ENCODE results near the gene APLNR. TPM values are rescaled to one million over a fixed set of nuclear protein-coding genes. Genes with fewer than 3 reads are reported as not detected.

APLNR gene
- total and polyA plus RNA-seq, 10 of the 15 experiments (the other 5 are each of a cell fraction or from before 2014, with no cell fraction given) = 0.11 TPM; not detected in 9

DNA sequence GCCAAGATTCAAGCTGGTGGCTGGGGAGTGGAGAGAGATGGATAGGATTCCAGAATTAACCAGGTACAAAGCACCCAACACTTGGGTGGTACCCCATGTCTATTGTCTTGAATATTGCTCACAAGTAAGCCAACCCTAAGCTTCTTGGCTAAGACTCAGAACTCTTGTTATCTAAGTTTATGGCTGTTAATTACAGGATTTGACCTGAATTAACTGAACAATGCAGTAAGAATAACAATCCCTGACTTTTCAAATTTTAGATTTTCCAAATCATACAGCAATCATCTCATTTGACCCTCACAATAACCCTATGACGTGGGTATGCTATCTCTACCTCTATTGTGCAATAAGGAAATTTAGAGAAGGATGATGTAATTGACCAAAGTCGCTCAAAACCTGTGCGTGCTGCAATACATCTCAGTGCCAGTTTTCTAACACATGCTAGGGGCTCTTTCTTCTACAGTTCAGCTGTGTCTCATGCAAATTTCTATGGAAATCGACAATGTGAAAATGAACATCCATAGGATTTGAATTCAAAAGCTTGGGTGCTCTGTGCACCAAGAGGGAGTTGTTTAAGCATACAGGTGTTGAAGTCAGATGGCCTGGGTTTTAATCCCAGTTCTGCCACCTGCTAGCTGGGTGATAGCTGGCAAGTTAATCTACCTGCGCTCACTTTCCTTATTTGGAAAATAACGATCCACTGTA is 40.1 kb upstream of the APLNR start:
- SMC1A ChIA-PET (ENCODE audit: uncharacterized antibody, unreplicated experiment) = interaction anchor here (0.8 to 1.4 kb wide), 3 partner anchors 28 to 436 kb away, joined by 3 read pairs; no protein-coding TSS in a partner anchor
- Histone ChIP-seq H4K20me1 (ENCODE audit: control insufficient read depth, insufficient read depth) (no peaks in the 10 kb centered on the region), H3K27me3 (replicated peaks in 1 of 2; ENCODE audit: control insufficient read depth in 2 of 2, insufficient read depth in 2 of 2, low read length in 1 of 2) (peaks cover 0 to 5% of the 10 kb centered on the region in 2 experiments; a peak in 1 of 4 replicates), H3K79me2 (ENCODE audit: control insufficient read depth, insufficient read depth, low read length) (no peaks in the 10 kb centered on the region), H3K9ac (ENCODE audit: control insufficient read depth, insufficient read depth, low read length) (no peak overlapping the region), H3K9me3 (replicated peaks; ENCODE audit: control insufficient read depth, insufficient read depth, low read length) (no peaks in the 10 kb centered on the region; the same call in 2 of the 3 replicates), H3K4me3 (no peak overlapping the region), H3K36me3 (ENCODE audit: control insufficient read depth in 2 of 2, insufficient read depth in 2 of 2, low read length in 1 of 2) (no peaks in the 10 kb centered on the region), H2AFZ (ENCODE audit: control insufficient read depth, low read depth, low read length) (no peak overlapping the region), H3K27ac (ENCODE audit: control insufficient read depth, insufficient read depth) (no peak overlapping the region), H3K4me1 (ENCODE audit: control insufficient read depth, insufficient read depth, low read length) (no peaks in the 10 kb centered on the region), H3K4me2 (ENCODE audit: control insufficient read depth, insufficient read depth) (no peak overlapping the region)
- RAD21 ChIA-PET (ENCODE audit: unreplicated experiment) = interaction anchor here (2.1 kb wide), 1 partner anchor 28 kb away, joined by 5 read pairs; no protein-coding TSS in a partner anchor
- no peak for DNase-seq (ENCODE audit: low read depth, low spot score)
- FAIRE-seq = no peak
- in situ Hi-C loops (cut with MboI) = no loop called here
- POLR2A ChIA-PET = no interaction called here
- CTCF ChIA-PET = interaction anchor here (1.2 to 2.2 kb wide), 8 partner anchors 8 to 436 kb away, joined by 3 to 16 read pairs (median 4); no protein-coding TSS in a partner anchor
- BruUV-seq (replicated peaks) = no TSS peak
- 33% methylated on average over 6 of the region's 6 CpGs for WGBS (ENCODE audit: insufficient coverage, insufficient replicate concordance, low lambda C conversion rate, missing lambda C conversion rate)
- intact Hi-C loops (cut with micrococcal nuclease; ENCODE audit: unreplicated experiment) = no loop called here
- ATAC-seq = no peak
- TF ChIP-seq CREM (IDR thresholded peaks at IDR 0.05; ENCODE audit: low read depth) (no peak), TCF12 (IDR thresholded peaks at IDR 0.05; ENCODE audit: low read depth, low read length) (no peak), ELK1 (IDR thresholded peaks at IDR 0.05; ENCODE audit: low read depth, low read length) (no peak), CBX5 (IDR thresholded peaks at IDR 0.05; ENCODE audit: low read depth) (no peak), NR2F1 (conservative IDR thresholded peaks at IDR 0.05) (no peak), POLR2AphosphoS5 (IDR thresholded peaks at IDR 0.05; ENCODE audit: low read length) (no peak), HCFC1 (IDR thresholded peaks at IDR 0.05; ENCODE audit: low read length) (no peak), NBN (IDR thresholded peaks at IDR 0.05) (no peak), ZNF622 (IDR thresholded peaks at IDR 0.05) (no peak), PRDM15 (CRISPR knock-in tag; IDR thresholded peaks at IDR 0.05) (no peak), SIX5 (IDR thresholded peaks at IDR 0.05; ENCODE audit: low read depth, low read length, severe bottlenecking) (no peak), NR2C2 (IDR thresholded peaks at IDR 0.05; ENCODE audit: borderline replicate concordance, control insufficient read depth, insufficient read length, low read depth) (no peak), RELB (IDR thresholded peaks at IDR 0.05; ENCODE audit: low read depth) (no peak)
- TF ChIP-seq, protein P1, sequence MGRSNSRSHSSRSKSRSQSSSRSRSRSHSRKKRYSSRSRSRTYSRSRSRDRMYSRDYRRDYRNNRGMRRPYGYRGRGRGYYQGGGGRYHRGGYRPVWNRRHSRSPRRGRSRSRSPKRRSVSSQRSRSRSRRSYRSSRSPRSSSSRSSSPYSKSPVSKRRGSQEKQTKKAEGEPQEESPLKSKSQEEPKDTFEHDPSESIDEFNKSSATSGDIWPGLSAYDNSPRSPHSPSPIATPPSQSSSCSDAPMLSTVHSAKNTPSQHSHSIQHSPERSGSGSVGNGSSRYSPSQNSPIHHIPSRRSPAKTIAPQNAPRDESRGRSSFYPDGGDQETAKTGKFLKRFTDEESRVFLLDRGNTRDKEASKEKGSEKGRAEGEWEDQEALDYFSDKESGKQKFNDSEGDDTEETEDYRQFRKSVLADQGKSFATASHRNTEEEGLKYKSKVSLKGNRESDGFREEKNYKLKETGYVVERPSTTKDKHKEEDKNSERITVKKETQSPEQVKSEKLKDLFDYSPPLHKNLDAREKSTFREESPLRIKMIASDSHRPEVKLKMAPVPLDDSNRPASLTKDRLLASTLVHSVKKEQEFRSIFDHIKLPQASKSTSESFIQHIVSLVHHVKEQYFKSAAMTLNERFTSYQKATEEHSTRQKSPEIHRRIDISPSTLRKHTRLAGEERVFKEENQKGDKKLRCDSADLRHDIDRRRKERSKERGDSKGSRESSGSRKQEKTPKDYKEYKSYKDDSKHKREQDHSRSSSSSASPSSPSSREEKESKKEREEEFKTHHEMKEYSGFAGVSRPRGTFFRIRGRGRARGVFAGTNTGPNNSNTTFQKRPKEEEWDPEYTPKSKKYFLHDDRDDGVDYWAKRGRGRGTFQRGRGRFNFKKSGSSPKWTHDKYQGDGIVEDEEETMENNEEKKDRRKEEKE (IDR thresholded peaks at IDR 0.05) = no peak
